Endodermal cell (in vitro differentiated cells): Measurements from ENCODE around the gene PRDM16. TPM values are rescaled to one million over a fixed set of nuclear protein-coding genes. Genes with fewer than 3 reads are reported as not detected.

Source experiments
- DNase-seq: peaks from one replicate; pipeline ENCODE4 v3.0.0-alpha.2; 2017
- H3K27ac ChIP-seq: 2 replicates; pipeline ENCODE4 v1.5.1; 2013; ENCODE audit warnings: mild to moderate bottlenecking, low read depth, low read length, moderate library complexity
- H3K27me3 ChIP-seq: 2 replicates; pipeline ENCODE4 v1.6.1; 2013; ENCODE audit warnings: mild to moderate bottlenecking, low read length, moderate library complexity; ENCODE audit not compliant: insufficient read depth, control insufficient read depth, poor library complexity, severe bottlenecking
- H3K36me3 ChIP-seq: 2 replicates; pipeline ENCODE4 v1.7.0; 2013; ENCODE audit warnings: mild to moderate bottlenecking, low read length, moderate library complexity; ENCODE audit not compliant: control insufficient read depth, insufficient read depth
- H3K4me1 ChIP-seq: one replicate; pipeline ENCODE4 v1.7.0; 2013; ENCODE audit warnings: low read length; ENCODE audit not compliant: control insufficient read depth, insufficient read depth
- H3K4me3 ChIP-seq: 2 replicates; pipeline ENCODE4 v1.5.1; 2013; ENCODE audit warnings: mild to moderate bottlenecking, low read length, moderate library complexity
- H3K9ac ChIP-seq: 2 replicates; pipeline ENCODE4 v1.6.1; 2013; ENCODE audit warnings: mild to moderate bottlenecking, low read length, moderate library complexity; ENCODE audit not compliant: poor library complexity, severe bottlenecking; ENCODE audit errors: extremely low read depth
- H3K9me3 ChIP-seq: 2 replicates; pipeline ENCODE4 v1.6.1; 2013; ENCODE audit warnings: mild to moderate bottlenecking, low read length, moderate library complexity; ENCODE audit not compliant: control insufficient read depth
- H3K27ac Mint-ChIP-seq: 2 replicates; pipeline ENCODE4 v1.8.0; 2020; ENCODE audit warnings: mixed read lengths
- H3K27me3 Mint-ChIP-seq: 2 replicates; pipeline ENCODE4 v1.8.0; 2021; ENCODE audit warnings: mild to moderate bottlenecking, mixed read lengths; ENCODE audit not compliant: insufficient read depth
- H3K36me3 Mint-ChIP-seq: 2 replicates; pipeline ENCODE4 v1.8.0; 2020; ENCODE audit warnings: low read depth, mixed read lengths
- H3K4me1 Mint-ChIP-seq: 2 replicates; pipeline ENCODE4 v1.8.0; 2020; ENCODE audit warnings: mixed read lengths
- H3K4me3 Mint-ChIP-seq: 2 replicates; pipeline ENCODE4 v1.8.0; 2020; ENCODE audit warnings: mild to moderate bottlenecking, moderate library complexity, mixed read lengths
- H3K9me3 Mint-ChIP-seq: 2 replicates; pipeline ENCODE4 v1.8.0; 2020; ENCODE audit warnings: mild to moderate bottlenecking, mixed read lengths
- CTCF ChIP-seq: fragments of 200-600 bp; sonication (generic); conservative IDR thresholded peaks from 2 replicates; pipeline ENCODE4 v1.5.0; 2021; ENCODE audit warnings: antibody characterized with exemption, mild to moderate bottlenecking
- WGBS, 2 experiments: methylation state at CpG; one replicate each; pipeline versions ENCODE4 v1.1.5 to v1.1.7; 2013; ENCODE audit warnings: missing lambda C conversion rate in 2 of 2, mixed read lengths in 1 of 2; ENCODE audit not compliant: insufficient coverage in 1 of 2, insufficient read length in 1 of 2; 5-methylcytosine and 5-hydroxymethylcytosine counted together
- total RNA-seq, 2 donors: library from RNA; stranded (reverse); fragmentation: NEBNext Ultra II Directional in 1 of 2; extraction: Animal tissue kit (Norgen Biotek cat#: 25700) in 1 of 2; gene quantifications; 2 replicates in 1 of 2; 3 replicates in 1 of 2; pipeline ENCODE4 v1.2.1, GENCODE V29; 2021

Gene PRDM16
- total RNA-seq, 2 donors from 2014 or later: 2.1 to 4.0 TPM

DNA sequence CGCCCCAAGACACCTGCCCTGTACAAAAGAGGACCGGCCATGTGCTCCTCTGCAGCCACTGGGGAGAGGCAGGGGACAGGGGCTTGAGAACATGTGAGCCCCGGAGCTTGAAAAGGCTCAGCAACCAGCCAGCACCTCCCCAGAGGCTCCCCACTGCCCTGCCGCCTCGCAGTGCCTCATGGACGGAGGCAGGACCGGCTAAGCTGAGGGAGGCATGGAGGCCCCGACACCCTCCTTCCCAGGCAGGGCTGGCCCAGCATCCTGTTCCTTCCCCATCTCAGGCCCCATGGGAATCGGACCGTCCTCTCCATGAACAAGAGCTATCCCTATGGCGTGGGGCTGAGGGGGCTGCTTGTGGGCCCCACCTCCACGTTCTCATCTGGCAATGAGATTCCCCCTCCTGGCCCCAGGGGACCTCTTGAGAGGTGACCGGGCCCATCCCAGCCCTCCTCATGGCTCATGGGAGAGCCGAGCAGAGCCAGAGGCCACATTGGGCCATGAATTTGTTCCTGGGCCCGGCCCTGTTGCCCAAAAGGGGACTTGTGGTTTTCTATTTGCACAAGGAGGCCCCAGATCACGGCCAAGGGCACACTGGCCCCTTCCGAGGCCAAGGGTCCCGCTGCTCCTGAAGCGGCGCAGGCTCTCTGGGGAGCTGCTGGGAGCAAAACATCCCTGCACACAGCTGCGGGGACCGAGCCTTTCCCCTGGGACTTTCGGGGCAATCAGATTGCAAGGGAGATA lies 320.3 kb downstream of the PRDM16 start:
- H3K9ac ChIP-seq: no peak overlapping the region
- H3K4me1 ChIP-seq: peaks cover 4% of the 10 kb centered on the region
- H3K4me3 ChIP-seq: no peak overlapping the region
- H3K4me3 Mint-ChIP-seq: no peak overlapping the region
- H3K27me3 Mint-ChIP-seq: peaks cover 15% of the 10 kb centered on the region
- DNase-seq: no peak
- H3K27ac ChIP-seq: no peak overlapping the region
- no peak for TF ChIP-seq CTCF
- no peaks in the 10 kb centered on the region for H3K36me3 Mint-ChIP-seq
- H3K27ac Mint-ChIP-seq: no peak overlapping the region
- H3K27me3 ChIP-seq: peaks cover 24% of the 10 kb centered on the region
- H3K9me3 ChIP-seq: no peaks in the 10 kb centered on the region
- no peaks in the 10 kb centered on the region for H3K36me3 ChIP-seq
- WGBS, 2 experiments: 93% methylated on average over 13 to 23 of the region's 23 CpGs
- peaks cover 20% of the 10 kb centered on the region for H3K4me1 Mint-ChIP-seq
- no peaks in the 10 kb centered on the region for H3K9me3 Mint-ChIP-seq

DNA sequence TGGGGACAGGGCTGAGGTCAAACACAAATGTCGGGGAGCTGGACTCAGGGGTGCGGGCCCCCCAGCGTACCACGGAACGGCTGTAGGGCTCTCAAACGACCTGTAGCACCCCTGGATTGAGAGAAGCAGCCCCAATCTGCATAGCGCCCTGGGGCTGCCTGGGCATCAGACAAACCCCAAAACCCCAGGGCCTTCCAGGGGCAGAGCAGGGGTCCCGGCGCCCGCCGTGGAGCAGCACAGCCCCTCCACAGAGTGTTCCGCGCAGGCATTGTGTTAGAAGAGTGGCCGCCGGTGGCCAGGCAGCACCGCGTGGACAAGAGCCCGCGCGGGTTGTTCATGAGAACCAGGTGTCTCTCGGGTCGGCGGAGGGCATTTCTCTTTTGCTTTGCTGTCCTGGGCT lies 321.3 kb downstream of the PRDM16 start:
- 94 to 96% methylated on average over 18 to 23 of the region's 23 CpGs for WGBS, 2 experiments
- TF ChIP-seq CTCF: no peak

GRCh38 chr1:3391711-3392110 lies 322.7 kb downstream of the PRDM16 start:
- Histone ChIP-seq H3K9ac (no peak overlapping the region), H3K27me3 (peaks cover 24% of the 10 kb centered on the region), H3K36me3 (no peaks in the 10 kb centered on the region), H3K27ac (no peak overlapping the region), H3K4me3 (no peak overlapping the region), H3K9me3 (no peaks in the 10 kb centered on the region), H3K4me1 (peaks cover 4% of the 10 kb centered on the region)
- Mint-ChIP-seq H3K9me3 (no peaks in the 10 kb centered on the region), H3K27ac (no peak overlapping the region), H3K4me3 (no peak overlapping the region), H3K36me3 (no peaks in the 10 kb centered on the region), H3K4me1 (peaks cover 28% of the 10 kb centered on the region), H3K27me3 (peaks cover 15% of the 10 kb centered on the region)
- TF ChIP-seq CTCF: peak; percentile 36
- peak; percentile 70 for DNase-seq
- 38 to 62% methylated on average over 16 to 18 of the region's 18 CpGs for WGBS, 2 experiments

More for the DNA sequence above, 321.3 kb downstream of the PRDM16 start:
- Mint-ChIP-seq H3K9me3 (no peaks in the 10 kb centered on the region), H3K27ac (no peak overlapping the region), H3K4me3 (no peak overlapping the region), H3K27me3 (peaks cover 15% of the 10 kb centered on the region), H3K4me1 (peaks cover 22% of the 10 kb centered on the region), H3K36me3 (no peaks in the 10 kb centered on the region)
- H3K9ac ChIP-seq: no peak overlapping the region
- peaks cover 24% of the 10 kb centered on the region for H3K27me3 ChIP-seq
- H3K27ac ChIP-seq: no peak overlapping the region
- H3K4me1 ChIP-seq: peaks cover 4% of the 10 kb centered on the region
- no peak for DNase-seq
- no peak overlapping the region for H3K4me3 ChIP-seq
- H3K36me3 ChIP-seq: no peaks in the 10 kb centered on the region
- H3K9me3 ChIP-seq: no peaks in the 10 kb centered on the region
